MCF 10A (cell line): ENCODE measurements around the gene FCHSD2. TPM values are rescaled to one million over a fixed set of nuclear protein-coding genes. Genes with fewer than 3 reads are reported as not detected.

Experiments used
- BruUV-seq: library from RNA; stranded (reverse); fragments of 400-500 nt; replicated peaks from 2 replicates; lab custom pipeline; 2021; lab: Mats Ljungman, UMichigan
- CTCF ChIA-PET: fragments of 300-600 bp; sonication (Branson Sonifier 250); formaldehyde crosslinking; extraction: SDS; loops from one replicate; lab custom pipeline; 2021; ENCODE audit warnings: antibody characterized with exemption, inconsistent platforms; lab: Yijun Ruan, JAX
- POLR2A ChIA-PET: fragments of 300-600, 350-650 bp; sonication (Branson Sonifier 250); formaldehyde crosslinking; extraction: SDS; loops from one replicate; lab custom pipeline; 2020; ENCODE audit warnings: antibody characterized with exemption, inconsistent platforms; lab: Yijun Ruan, JAX
- DNase-seq: peaks from one replicate; pipeline ENCODE4 v3.0.0-alpha.2; 2018; ENCODE audit not compliant: unreplicated experiment
- H3K27ac Mint-ChIP-seq: one replicate; pipeline ENCODE4 v1.8.0; 2022; ENCODE audit warnings: mild to moderate bottlenecking, low read depth, mixed read lengths; ENCODE audit not compliant: unreplicated experiment
- H3K27me3 Mint-ChIP-seq: one replicate; pipeline ENCODE4 v1.8.0; 2022; ENCODE audit warnings: mixed read lengths; ENCODE audit not compliant: insufficient read depth, unreplicated experiment
- H3K36me3 Mint-ChIP-seq: one replicate; pipeline ENCODE4 v1.8.0; 2022; ENCODE audit warnings: mild to moderate bottlenecking, moderate library complexity, mixed read lengths; ENCODE audit not compliant: insufficient read depth, unreplicated experiment
- H3K4me1 Mint-ChIP-seq: one replicate; pipeline ENCODE4 v1.8.0; 2022; ENCODE audit warnings: mixed read lengths; ENCODE audit not compliant: insufficient read depth, unreplicated experiment
- H3K4me3 Mint-ChIP-seq: one replicate; pipeline ENCODE4 v1.8.0; 2022; ENCODE audit warnings: mild to moderate bottlenecking, moderate library complexity, mixed read lengths; ENCODE audit not compliant: unreplicated experiment
- H3K9me3 Mint-ChIP-seq: one replicate; pipeline ENCODE4 v1.8.0; 2022; ENCODE audit warnings: mixed read lengths; ENCODE audit not compliant: unreplicated experiment
- intact Hi-C: fragments of 100-400 bp; cut with micrococcal nuclease; formaldehyde crosslinking; loops from 2 replicates; pipeline ENCODE4 v1.14.1; 2022
- total RNA-seq: library from RNA; stranded (reverse); gene quantifications from 2 replicates; pipeline ENCODE4 v1.2.3, GENCODE V29; 2022
- TF ChIP-seq, protein P1 (sequence below): fragments of 200-600 bp; IDR thresholded peaks from one replicate; pipeline ENCODE4 v1.8.0; 2022; ENCODE audit warnings: antibody characterized with exemption, mild to moderate bottlenecking; ENCODE audit not compliant: unreplicated experiment

The FCHSD2 gene
- total RNA-seq, 1 experiment from 2014 or later: 12.8 TPM

DNA sequence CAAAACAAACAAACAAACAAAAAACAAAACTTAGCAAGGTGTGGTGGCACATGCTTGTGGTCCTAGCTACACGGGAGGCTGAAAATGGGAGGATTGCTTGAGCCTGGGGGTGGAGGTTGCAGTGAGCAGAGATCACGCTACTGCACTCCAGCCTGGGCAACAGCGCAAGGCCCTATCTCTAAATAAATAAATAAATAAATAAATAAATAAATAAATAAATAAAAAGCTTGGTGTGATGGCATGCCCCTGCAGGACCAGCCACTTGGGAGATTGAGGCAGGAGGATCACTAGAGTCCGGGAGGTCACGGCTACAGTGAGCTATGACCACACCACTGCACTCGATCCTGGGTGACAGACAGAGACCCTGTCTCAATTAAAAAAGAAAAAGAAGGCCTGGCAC is 339.3 kb downstream of the FCHSD2 start:
- no TSS peak for BruUV-seq

DNA sequence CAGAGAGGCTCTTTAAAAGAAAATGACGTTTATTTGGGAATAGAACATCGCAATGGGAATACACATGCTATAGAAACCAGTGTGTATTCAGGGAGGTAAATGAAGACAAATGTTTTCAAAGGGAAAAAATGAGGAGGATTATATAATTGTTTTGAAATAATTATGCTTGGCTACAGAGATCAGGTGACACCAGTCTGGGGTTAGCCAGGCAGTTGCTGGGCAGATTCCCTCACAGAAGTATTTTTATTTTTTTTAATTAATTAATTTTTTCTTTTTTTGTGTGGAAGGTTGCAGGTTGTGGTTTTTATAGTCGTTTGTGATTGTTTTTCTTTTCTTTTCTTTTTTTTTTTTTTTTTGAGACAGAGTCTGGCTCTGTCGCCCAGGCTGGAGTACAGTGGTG is 342.7 kb downstream of the FCHSD2 start:
- Mint-ChIP-seq H3K9me3 (no peaks in the 10 kb centered on the region), H3K4me3 (no peak overlapping the region), H3K27ac (no peak overlapping the region), H3K27me3 (no peaks in the 10 kb centered on the region), H3K4me1 (peaks cover 4% of the 10 kb centered on the region), H3K36me3 (no peaks in the 10 kb centered on the region)
- intact Hi-C loops: no loop called here
- TF ChIP-seq, protein P1, sequence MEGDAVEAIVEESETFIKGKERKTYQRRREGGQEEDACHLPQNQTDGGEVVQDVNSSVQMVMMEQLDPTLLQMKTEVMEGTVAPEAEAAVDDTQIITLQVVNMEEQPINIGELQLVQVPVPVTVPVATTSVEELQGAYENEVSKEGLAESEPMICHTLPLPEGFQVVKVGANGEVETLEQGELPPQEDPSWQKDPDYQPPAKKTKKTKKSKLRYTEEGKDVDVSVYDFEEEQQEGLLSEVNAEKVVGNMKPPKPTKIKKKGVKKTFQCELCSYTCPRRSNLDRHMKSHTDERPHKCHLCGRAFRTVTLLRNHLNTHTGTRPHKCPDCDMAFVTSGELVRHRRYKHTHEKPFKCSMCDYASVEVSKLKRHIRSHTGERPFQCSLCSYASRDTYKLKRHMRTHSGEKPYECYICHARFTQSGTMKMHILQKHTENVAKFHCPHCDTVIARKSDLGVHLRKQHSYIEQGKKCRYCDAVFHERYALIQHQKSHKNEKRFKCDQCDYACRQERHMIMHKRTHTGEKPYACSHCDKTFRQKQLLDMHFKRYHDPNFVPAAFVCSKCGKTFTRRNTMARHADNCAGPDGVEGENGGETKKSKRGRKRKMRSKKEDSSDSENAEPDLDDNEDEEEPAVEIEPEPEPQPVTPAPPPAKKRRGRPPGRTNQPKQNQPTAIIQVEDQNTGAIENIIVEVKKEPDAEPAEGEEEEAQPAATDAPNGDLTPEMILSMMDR: no peak
- ChIA-PET CTCF (no interaction called here), POLR2A (no interaction called here)
- BruUV-seq: no TSS peak
- DNase-seq: no peak

More for the DNA sequence above, 339.3 kb downstream of the FCHSD2 start:
- POLR2A ChIA-PET: interaction anchor here (1.0 to 1.4 kb wide), 3 partner anchors 8 to 309 kb away, joined by 3 to 5 read pairs (median 4); partner anchors contain the start of gene STARD10
- TF ChIP-seq, protein P1: no peak
- CTCF ChIA-PET: interaction anchor here (0.6 to 2.0 kb wide), 5 partner anchors 8 to 173 kb away, joined by 3 to 12 read pairs (median 4); partner anchors contain the start of gene STARD10
- H3K27me3 Mint-ChIP-seq: no peaks in the 10 kb centered on the region
- DNase-seq: no peak
- H3K27ac Mint-ChIP-seq: no peak overlapping the region
- no peak overlapping the region for H3K4me3 Mint-ChIP-seq
- H3K36me3 Mint-ChIP-seq: no peaks in the 10 kb centered on the region
- H3K9me3 Mint-ChIP-seq: no peaks in the 10 kb centered on the region
- H3K4me1 Mint-ChIP-seq: no peaks in the 10 kb centered on the region
- intact Hi-C loops: no loop called here

DNA sequence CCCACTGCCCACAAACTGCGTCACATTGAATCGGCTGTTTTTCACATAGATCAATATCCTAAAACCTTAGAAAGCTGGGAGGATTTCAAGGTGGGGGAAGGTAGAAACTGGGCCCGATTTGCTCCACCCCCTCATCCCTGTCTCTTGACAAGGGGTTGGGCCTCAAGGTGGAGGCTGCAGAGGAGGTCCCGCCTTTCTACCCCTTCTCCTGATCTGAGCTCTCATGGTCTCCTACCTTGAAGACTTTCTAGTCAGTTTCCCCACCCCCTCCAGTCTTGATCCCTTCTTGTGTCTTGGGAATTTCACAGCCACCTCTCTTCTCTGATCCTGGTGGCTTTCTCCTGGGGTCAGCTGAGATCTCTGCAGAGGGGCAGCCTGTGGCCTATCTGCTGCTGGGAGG is 343.8 kb downstream of the FCHSD2 start:
- Mint-ChIP-seq H3K27ac (peak overlapping the region; percentile 17), H3K36me3 (no peaks in the 10 kb centered on the region), H3K27me3 (no peaks in the 10 kb centered on the region), H3K4me3 (no peak overlapping the region), H3K9me3 (no peaks in the 10 kb centered on the region), H3K4me1 (peaks cover 12% of the 10 kb centered on the region)
- DNase-seq: no peak
- intact Hi-C loops: no loop called here
- BruUV-seq: no TSS peak
- TF ChIP-seq, protein P1: no peak
- ChIA-PET CTCF (no interaction called here), POLR2A (interaction anchor here (0.6 to 1.4 kb wide), 3 partner anchors 14 to 76 kb away, joined by 3 to 5 read pairs (median 3); no protein-coding TSS in a partner anchor)

DNA sequence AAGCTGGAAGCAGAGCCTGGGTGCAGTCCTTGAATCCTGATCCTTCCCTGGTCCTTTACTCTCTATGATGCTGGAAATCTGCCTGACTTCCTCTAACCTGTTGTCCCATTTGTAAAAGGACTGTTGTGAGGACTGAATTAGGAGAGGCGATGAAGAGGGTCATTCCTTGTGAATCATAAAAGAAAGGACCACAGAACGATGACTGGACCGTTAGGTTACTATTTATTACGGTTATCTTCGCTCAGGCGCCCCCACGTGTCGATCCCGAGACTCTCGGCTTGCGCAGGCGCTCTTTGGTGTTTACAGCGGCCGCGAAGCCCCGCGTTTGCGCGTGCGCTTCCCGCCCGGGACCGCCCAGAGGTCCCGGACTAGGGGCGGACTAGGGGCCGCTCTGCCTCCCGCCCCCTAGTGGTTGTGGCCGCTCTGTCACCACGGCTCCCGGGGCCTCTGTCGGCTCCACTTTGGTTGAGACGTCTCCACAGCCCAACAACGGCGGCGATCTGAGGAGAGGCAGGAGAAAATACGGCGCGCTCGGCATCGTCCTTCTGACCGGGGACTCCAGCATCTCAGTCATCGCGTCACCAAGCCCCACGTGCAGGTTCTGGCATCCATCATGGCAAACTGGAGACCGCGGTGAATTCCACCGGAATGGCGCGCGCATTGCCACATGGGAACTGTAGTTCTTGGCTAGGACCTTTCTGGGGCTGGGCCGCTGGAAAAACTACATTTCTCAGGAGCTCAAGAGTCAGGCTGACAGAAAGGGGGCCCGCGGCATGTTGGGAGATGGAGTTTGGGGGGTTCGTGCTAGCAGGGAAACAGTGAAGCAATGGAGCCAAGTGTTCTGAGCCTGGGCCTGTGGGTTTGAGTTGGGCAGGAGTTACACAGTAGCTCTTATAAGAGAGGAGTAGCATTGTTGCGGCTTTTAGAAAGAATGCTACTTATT is 348.4 kb downstream of the FCHSD2 start, which contains the start of gene STARD10:
Gene STARD10, minus strand, starts transcription at position 623 of the 943 bp plus-strand sequence. CDS start 12,866 bp downstream, outside the sequence.
- Mint-ChIP-seq H3K27ac (peak within 1 kb of the TSS; percentile 97), H3K4me3 (peak within 1 kb of the TSS; percentile 89), H3K9me3 (no peaks in the 10 kb centered on the region), H3K4me1 (peaks cover 17% of the 10 kb centered on the region), H3K27me3 (no peaks in the 10 kb centered on the region), H3K36me3 (no peaks in the 10 kb centered on the region)
- POLR2A ChIA-PET: interaction anchor here (0.8 to 3.4 kb wide), 11 partner anchors 8 to 74 kb away, joined by 3 to 57 read pairs (median 5); partner anchors contain the start of gene ATG16L2
- TSS peak; percentile 63 for BruUV-seq
- peak; percentile 96 for DNase-seq
- intact Hi-C loops: loop anchor here (1.0 kb wide), 2 partner anchors 68 to 109 kb away; no protein-coding TSS in a partner anchor
- TF ChIP-seq, protein P1: peak; percentile 93
- CTCF ChIA-PET: interaction anchor here (0.5 to 3.9 kb wide), 49 partner anchors 9 to 606 kb away, joined by 3 to 85 read pairs (median 4); partner anchors contain the start of gene ATG16L2
